HG02840 (cell line): ENCODE results near the gene CFL1.

ENCODE experiments used
- ATAC-seq: cut with Tn5 transposase; IDR thresholded peaks from one replicate; pipeline ENCODE4 v1.9.1; 2021; ENCODE audit warnings: mild to moderate bottlenecking, moderate library complexity, moderate number of reproducible peaks; ENCODE audit not compliant: unreplicated experiment, low FRiP score

The CFL1 gene

DNA sequence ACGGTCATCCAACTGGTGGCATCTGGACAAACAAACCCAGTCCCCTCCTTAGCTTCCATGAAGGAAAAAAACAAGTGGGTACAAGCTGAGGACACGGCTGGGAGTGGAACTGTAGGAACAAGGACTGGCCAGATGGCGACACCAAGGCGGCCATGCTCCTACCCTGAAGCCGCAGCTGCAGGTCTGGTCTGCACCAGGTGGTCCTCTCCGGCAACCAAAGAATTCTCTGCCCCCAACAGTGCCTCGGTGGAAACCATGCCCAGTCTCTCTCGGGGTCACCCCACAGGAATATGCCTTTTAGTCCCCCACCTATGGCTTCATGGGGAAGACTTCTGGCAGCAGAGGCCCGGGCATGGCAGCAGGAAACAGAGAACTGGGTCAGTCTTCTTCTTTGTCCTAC lies 48.5 kb downstream of the CFL1 start:
- no peak for ATAC-seq

DNA sequence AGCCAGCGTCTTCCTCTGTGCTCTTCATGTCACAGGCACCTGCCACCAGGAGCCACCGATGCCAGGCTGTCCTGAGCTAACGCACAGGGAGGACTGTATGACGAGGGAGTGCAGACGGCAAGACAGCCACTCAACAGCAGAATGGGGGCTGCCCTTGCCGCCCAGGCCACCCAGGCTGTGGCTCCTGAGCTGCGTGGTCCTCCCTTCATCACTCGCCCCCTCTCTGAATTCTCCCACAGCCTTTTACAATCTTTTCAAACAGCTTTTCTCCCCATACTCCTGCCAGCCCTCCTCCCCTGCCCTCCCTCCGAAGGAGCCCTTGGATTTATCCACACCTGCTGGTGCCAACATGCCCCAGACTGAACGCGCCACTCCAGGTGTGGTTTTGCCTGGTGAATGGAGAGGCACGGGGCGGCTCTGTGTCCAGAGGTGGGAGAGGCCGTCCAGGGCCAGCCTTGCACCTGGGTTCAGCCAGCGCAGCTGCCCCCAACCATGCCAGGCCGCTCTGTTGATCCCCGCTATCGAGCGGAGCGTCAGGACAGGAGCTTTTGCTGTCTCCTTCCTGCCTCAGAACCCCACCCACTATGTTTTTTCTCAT lies 49.1 kb downstream of the CFL1 start:
- ATAC-seq: no peak

DNA sequence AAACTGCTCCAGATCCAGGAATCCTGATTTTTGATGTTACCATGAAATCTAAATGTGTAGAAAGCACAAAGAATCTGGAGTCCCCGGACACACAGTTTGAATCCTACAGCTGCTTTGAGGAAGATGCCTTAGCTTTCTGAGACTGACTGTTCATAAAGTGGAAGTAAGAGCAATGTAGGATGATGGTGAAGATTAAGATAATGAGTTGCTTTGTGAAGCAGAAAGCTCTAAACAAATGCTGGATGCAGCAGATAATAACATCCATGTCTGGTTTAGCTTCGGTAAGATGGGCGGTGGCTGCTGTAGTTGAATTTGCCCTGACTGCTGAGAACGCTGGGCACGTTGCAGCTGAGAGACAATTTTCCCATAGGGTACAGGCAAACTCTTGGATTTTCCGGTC lies 51.0 kb downstream of the CFL1 start:
- no peak for ATAC-seq
